SK-N-SH treated with all-trans-retinoic acid at 6 μM for 48 hours (cell line): Measurements from ENCODE around the gene C2orf74.

ENCODE experiments used
- ATAC-seq: fragments of 200-7000 bp; cut with Tn5 transposase; 3 replicates; pipeline ENCODE4 v1.9.1; 2020; ENCODE audit warnings: mild to moderate bottlenecking, moderate library complexity
- ARNTL ChIP-seq: fragments of 450-650 bp; formaldehyde crosslinking; IDR thresholded peaks from 2 replicates; pipeline ENCODE4 v1.5.0; 2020; ENCODE audit warnings: low read depth, mild to moderate bottlenecking, moderate library complexity, borderline replicate concordance
- BACH2 ChIP-seq: fragments of 250-450 bp; sonication (Bioruptor Pico); IDR thresholded peaks from 2 replicates; pipeline ENCODE4 v1.9.0; 2021; ENCODE audit warnings: mild to moderate bottlenecking, borderline replicate concordance
- CREB5 ChIP-seq: fragments of 250-450 bp; sonication (Bioruptor Pico); IDR thresholded peaks from 2 replicates; pipeline ENCODE4 v1.5.1; 2020; ENCODE audit warnings: low read depth, mild to moderate bottlenecking, moderate library complexity
- CSDC2 ChIP-seq: fragments of 250-450 bp; sonication (Bioruptor Pico); IDR thresholded peaks from 2 replicates; pipeline ENCODE4 v1.5.0; 2020; ENCODE audit warnings: mild to moderate bottlenecking, moderate library complexity
- ESRRG ChIP-seq: fragments of 250-450 bp; sonication (Bioruptor Pico); IDR thresholded peaks from 2 replicates; pipeline ENCODE4 v1.6.1; 2021; ENCODE audit warnings: mild to moderate bottlenecking
- GLIS3 ChIP-seq: fragments of 250-450 bp; sonication (Bioruptor Pico); IDR thresholded peaks from 2 replicates; pipeline ENCODE4 v1.5.0; 2020; ENCODE audit warnings: mild to moderate bottlenecking, moderate library complexity
- ISL1 ChIP-seq: fragments of 250-450 bp; sonication (Bioruptor Pico); IDR thresholded peaks from 2 replicates; pipeline ENCODE4 v2.1.2; 2022; ENCODE audit warnings: mild to moderate bottlenecking, moderate library complexity
- OSR1 ChIP-seq: fragments of 250-450 bp; sonication (Bioruptor Pico); IDR thresholded peaks from 2 replicates; pipeline ENCODE4 v1.8.0; 2022; ENCODE audit warnings: moderate library complexity, mild to moderate bottlenecking, inconsistent platforms
- PPARA ChIP-seq: fragments of 250-450 bp; sonication (Bioruptor Pico); IDR thresholded peaks from 2 replicates; pipeline ENCODE4 v1.5.0; 2020; ENCODE audit warnings: mild to moderate bottlenecking, borderline replicate concordance
- RARB ChIP-seq: fragments of 250-450 bp; sonication (Bioruptor Pico); IDR thresholded peaks from 2 replicates; pipeline ENCODE4 v1.8.0; 2021; ENCODE audit warnings: mild to moderate bottlenecking, moderate library complexity
- TCF4 ChIP-seq: fragments of 250-450 bp; sonication (Bioruptor Pico); IDR thresholded peaks from 2 replicates; pipeline ENCODE4 v1.8.0; 2021; ENCODE audit warnings: mild to moderate bottlenecking, moderate library complexity, borderline replicate concordance
- TOX ChIP-seq: fragments of 250-450 bp; sonication (Bioruptor Pico); IDR thresholded peaks from 2 replicates; pipeline ENCODE4 v1.8.0; 2021; ENCODE audit warnings: mild to moderate bottlenecking, moderate library complexity, borderline replicate concordance
- TSHZ2 ChIP-seq: fragments of 250-450 bp; sonication (Bioruptor Pico); IDR thresholded peaks from 2 replicates; pipeline ENCODE4 v1.5.0; 2020; ENCODE audit warnings: mild to moderate bottlenecking, moderate library complexity
- ZC3H10 ChIP-seq: fragments of 250-450 bp; sonication (Bioruptor Pico); IDR thresholded peaks from 2 replicates; pipeline ENCODE4 v1.5.1; 2021; ENCODE audit warnings: mild to moderate bottlenecking, moderate library complexity
- ZFP3 ChIP-seq: fragments of 250-450 bp; sonication (Bioruptor Pico); IDR thresholded peaks from 2 replicates; pipeline ENCODE4 v1.5.0; 2020; ENCODE audit warnings: mild to moderate bottlenecking, moderate library complexity
- ZFP30 ChIP-seq: fragments of 450-650 bp; formaldehyde crosslinking; IDR thresholded peaks from 2 replicates; pipeline ENCODE4 v1.5.0; 2022; ENCODE audit warnings: mild to moderate bottlenecking, moderate library complexity
- ZNF565 ChIP-seq: fragments of 450-650 bp; formaldehyde crosslinking; conservative IDR thresholded peaks from 2 replicates; pipeline ENCODE4 v1.5.0; 2020; ENCODE audit warnings: low read depth, mild to moderate bottlenecking, moderate library complexity
- ZNF70 ChIP-seq: fragments of 450-650 bp; formaldehyde crosslinking; IDR thresholded peaks from 2 replicates; pipeline ENCODE4 v1.5.0; 2020; ENCODE audit warnings: mild to moderate bottlenecking, moderate library complexity
- ZNF8 ChIP-seq: fragments of 450-650 bp; formaldehyde crosslinking; IDR thresholded peaks from 2 replicates; pipeline ENCODE4 v1.5.0; 2020; ENCODE audit warnings: mild to moderate bottlenecking, moderate library complexity
- TF ChIP-seq, protein P1 (sequence below): fragments of 250-450 bp; sonication (Bioruptor Pico); IDR thresholded peaks from 2 replicates; pipeline ENCODE4 v1.8.0; 2021; ENCODE audit warnings: low read depth, mild to moderate bottlenecking, moderate library complexity, borderline replicate concordance
- TF ChIP-seq, protein P2 (sequence below): fragments of 250-450 bp; sonication (Bioruptor Pico); IDR thresholded peaks from 2 replicates; pipeline ENCODE4 v1.8.0; 2020; ENCODE audit warnings: mild to moderate bottlenecking, moderate library complexity, borderline replicate concordance
- TF ChIP-seq, protein P3 (sequence below): fragments of 250-450 bp; sonication (Bioruptor Pico); IDR thresholded peaks from 2 replicates; pipeline ENCODE4 v1.5.1; 2021; ENCODE audit warnings: mild to moderate bottlenecking, moderate library complexity

The C2orf74 gene

GRCh38 chr2:61210332-61210981, 48.5 kb downstream of the C2orf74 start:
- no peak for ATAC-seq
- TF ChIP-seq TSHZ2 (CRISPR knock-in tag) = no peak
- no peak for TF ChIP-seq ZNF8 (CRISPR knock-in tag)
- no peak for TF ChIP-seq ISL1 (CRISPR knock-in tag)
- TF ChIP-seq ZFP30 = no peak
- no peak for TF ChIP-seq ARNTL
- no peak for TF ChIP-seq CREB5 (CRISPR knock-in tag)
- no peak for TF ChIP-seq RARB (CRISPR knock-in tag)
- TF ChIP-seq ZNF70 (CRISPR knock-in tag) = no peak
- TF ChIP-seq PPARA (CRISPR knock-in tag) = no peak
- no peak for TF ChIP-seq TCF4 (CRISPR knock-in tag)
- no peak for TF ChIP-seq OSR1 (CRISPR knock-in tag)
- TF ChIP-seq ESRRG (CRISPR knock-in tag) = no peak
- TF ChIP-seq TOX (CRISPR knock-in tag) = no peak
- TF ChIP-seq, protein P1, sequence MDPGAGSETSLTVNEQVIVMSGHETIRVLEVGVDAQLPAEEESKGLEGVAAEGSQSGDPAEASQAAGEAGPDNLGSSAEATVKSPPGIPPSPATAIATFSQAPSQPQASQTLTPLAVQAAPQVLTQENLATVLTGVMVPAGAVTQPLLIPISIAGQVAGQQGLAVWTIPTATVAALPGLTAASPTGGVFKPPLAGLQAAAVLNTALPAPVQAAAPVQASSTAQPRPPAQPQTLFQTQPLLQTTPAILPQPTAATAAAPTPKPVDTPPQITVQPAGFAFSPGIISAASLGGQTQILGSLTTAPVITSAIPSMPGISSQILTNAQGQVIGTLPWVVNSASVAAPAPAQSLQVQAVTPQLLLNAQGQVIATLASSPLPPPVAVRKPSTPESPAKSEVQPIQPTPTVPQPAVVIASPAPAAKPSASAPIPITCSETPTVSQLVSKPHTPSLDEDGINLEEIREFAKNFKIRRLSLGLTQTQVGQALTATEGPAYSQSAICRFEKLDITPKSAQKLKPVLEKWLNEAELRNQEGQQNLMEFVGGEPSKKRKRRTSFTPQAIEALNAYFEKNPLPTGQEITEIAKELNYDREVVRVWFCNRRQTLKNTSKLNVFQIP (CRISPR knock-in tag) = no peak
- TF ChIP-seq, protein P2, sequence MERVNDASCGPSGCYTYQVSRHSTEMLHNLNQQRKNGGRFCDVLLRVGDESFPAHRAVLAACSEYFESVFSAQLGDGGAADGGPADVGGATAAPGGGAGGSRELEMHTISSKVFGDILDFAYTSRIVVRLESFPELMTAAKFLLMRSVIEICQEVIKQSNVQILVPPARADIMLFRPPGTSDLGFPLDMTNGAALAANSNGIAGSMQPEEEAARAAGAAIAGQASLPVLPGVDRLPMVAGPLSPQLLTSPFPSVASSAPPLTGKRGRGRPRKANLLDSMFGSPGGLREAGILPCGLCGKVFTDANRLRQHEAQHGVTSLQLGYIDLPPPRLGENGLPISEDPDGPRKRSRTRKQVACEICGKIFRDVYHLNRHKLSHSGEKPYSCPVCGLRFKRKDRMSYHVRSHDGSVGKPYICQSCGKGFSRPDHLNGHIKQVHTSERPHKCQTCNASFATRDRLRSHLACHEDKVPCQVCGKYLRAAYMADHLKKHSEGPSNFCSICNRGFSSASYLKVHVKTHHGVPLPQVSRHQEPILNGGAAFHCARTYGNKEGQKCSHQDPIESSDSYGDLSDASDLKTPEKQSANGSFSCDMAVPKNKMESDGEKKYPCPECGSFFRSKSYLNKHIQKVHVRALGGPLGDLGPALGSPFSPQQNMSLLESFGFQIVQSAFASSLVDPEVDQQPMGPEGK (CRISPR knock-in tag) = no peak
- no peak for TF ChIP-seq ZC3H10
- TF ChIP-seq BACH2 = no peak
- TF ChIP-seq, protein P3, sequence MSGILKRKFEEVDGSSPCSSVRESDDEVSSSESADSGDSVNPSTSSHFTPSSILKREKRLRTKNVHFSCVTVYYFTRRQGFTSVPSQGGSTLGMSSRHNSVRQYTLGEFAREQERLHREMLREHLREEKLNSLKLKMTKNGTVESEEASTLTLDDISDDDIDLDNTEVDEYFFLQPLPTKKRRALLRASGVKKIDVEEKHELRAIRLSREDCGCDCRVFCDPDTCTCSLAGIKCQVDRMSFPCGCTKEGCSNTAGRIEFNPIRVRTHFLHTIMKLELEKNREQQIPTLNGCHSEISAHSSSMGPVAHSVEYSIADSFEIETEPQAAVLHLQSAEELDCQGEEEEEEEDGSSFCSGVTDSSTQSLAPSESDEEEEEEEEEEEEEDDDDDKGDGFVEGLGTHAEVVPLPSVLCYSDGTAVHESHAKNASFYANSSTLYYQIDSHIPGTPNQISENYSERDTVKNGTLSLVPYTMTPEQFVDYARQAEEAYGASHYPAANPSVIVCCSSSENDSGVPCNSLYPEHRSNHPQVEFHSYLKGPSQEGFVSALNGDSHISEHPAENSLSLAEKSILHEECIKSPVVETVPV (CRISPR knock-in tag) = no peak
- TF ChIP-seq CSDC2 (CRISPR knock-in tag) = no peak

GRCh38 chr2:61214171-61214570, 52.2 kb downstream of the C2orf74 start:
- TF ChIP-seq ZFP30 (no peak), ZFP3 (CRISPR knock-in tag) (no peak), OSR1 (CRISPR knock-in tag) (no peak), TOX (CRISPR knock-in tag) (no peak), BACH2 (no peak), ZNF565 (CRISPR knock-in tag) (no peak), ISL1 (CRISPR knock-in tag) (no peak), TCF4 (CRISPR knock-in tag) (no peak), ZC3H10 (no peak), GLIS3 (no peak), RARB (CRISPR knock-in tag) (no peak), CSDC2 (CRISPR knock-in tag) (no peak)
- TF ChIP-seq, all 23 proteins: peak for 0
- ATAC-seq = no peak
